Measurements from ENCODE around the gene RAB28.

RAB28 gene

GRCh38 chr4:13464973-13465372 lies 19.2 kb downstream of the RAB28 start:
- DNase-seq (ENCODE audit: low spot score), result no peak
- in situ Hi-C loops (cut with MboI; ENCODE audit: low pct_unique_long_range_greater_than_20kb, low sequenced_read_pairs, unreplicated experiment), result no loop called here
- TF ChIP-seq CTCF (IDR thresholded peaks at IDR 0.05; ENCODE audit: extremely low read depth, insufficient read depth, missing control alignments), result no peak

GRCh38 chr4:13464543-13464942 lies 19.6 kb downstream of the RAB28 start:
- no peak for DNase-seq (ENCODE audit: low spot score)
- in situ Hi-C loops (cut with MboI; ENCODE audit: low pct_unique_long_range_greater_than_20kb, low sequenced_read_pairs, unreplicated experiment), result no loop called here
- TF ChIP-seq CTCF (IDR thresholded peaks at IDR 0.05; ENCODE audit: extremely low read depth, insufficient read depth, missing control alignments), result no peak

GRCh38 chr4:13461191-13461905 lies 22.8 kb downstream of the RAB28 start:
- in situ Hi-C loops (cut with MboI; ENCODE audit: low pct_unique_long_range_greater_than_20kb, low sequenced_read_pairs, unreplicated experiment), result no loop called here
- TF ChIP-seq CTCF (IDR thresholded peaks at IDR 0.05; ENCODE audit: extremely low read depth, insufficient read depth, missing control alignments), result no peak
- no peak for DNase-seq (ENCODE audit: low spot score)

- in situ Hi-C loops (cut with MboI; ENCODE audit: low pct_unique_long_range_greater_than_20kb, low sequenced_read_pairs, unreplicated experiment), result no loop called here
- DNase-seq (ENCODE audit: low spot score), result no peak
- TF ChIP-seq CTCF (IDR thresholded peaks at IDR 0.05; ENCODE audit: extremely low read depth, insufficient read depth, missing control alignments), result no peak
Measured at GRCh38 chr4:13455411-13455810, 28.7 kb downstream of the RAB28 start.

- no peak for TF ChIP-seq CTCF (IDR thresholded peaks at IDR 0.05; ENCODE audit: extremely low read depth, insufficient read depth, missing control alignments)
- DNase-seq (ENCODE audit: low spot score), result no peak
- in situ Hi-C loops (cut with MboI; ENCODE audit: low pct_unique_long_range_greater_than_20kb, low sequenced_read_pairs, unreplicated experiment), result no loop called here
Measured at GRCh38 chr4:13454786-13455185, 29.4 kb downstream of the RAB28 start.

- DNase-seq (ENCODE audit: low spot score), result no peak
- in situ Hi-C loops (cut with MboI; ENCODE audit: low pct_unique_long_range_greater_than_20kb, low sequenced_read_pairs, unreplicated experiment), result no loop called here
- TF ChIP-seq CTCF (IDR thresholded peaks at IDR 0.05; ENCODE audit: extremely low read depth, insufficient read depth, missing control alignments), result no peak
Measured at GRCh38 chr4:13452927-13453579, 31.1 kb downstream of the RAB28 start.
